Measurements from ENCODE around the gene AHCTF1.

AHCTF1 gene

GRCh38 chr1:246931549-246932365, at the start of gene AHCTF1:
AHCTF1 (minus strand) TSS chr1:246931948; CDS start chr1:246918370, 13,578 bp downstream.
- DNase-seq (ENCODE audit: low spot score), result peak; percentile 97

- no peak for DNase-seq (ENCODE audit: low spot score)
These were observed 47.0 kb upstream of the AHCTF1 start for GRCh38 chr1:246978785-246979184.

- DNase-seq (ENCODE audit: low spot score), result no peak
These were observed 46.5 kb upstream of the AHCTF1 start for GRCh38 chr1:246978281-246978680.

- no peak for DNase-seq (ENCODE audit: low spot score)
These were observed 40.2 kb upstream of the AHCTF1 start for GRCh38 chr1:246971969-246972368.

GRCh38 chr1:246971090-246971721, 39.5 kb upstream of the AHCTF1 start:
- DNase-seq (ENCODE audit: low spot score), result no peak

GRCh38 chr1:246969621-246970020, 37.9 kb upstream of the AHCTF1 start:
- DNase-seq (ENCODE audit: low spot score), result no peak

- DNase-seq (ENCODE audit: low spot score), result no peak
These were observed 34.8 kb upstream of the AHCTF1 start for GRCh38 chr1:246966502-246966901.

- no peak for DNase-seq (ENCODE audit: low spot score)
These were observed 28.4 kb upstream of the AHCTF1 start for GRCh38 chr1:246959944-246960693.

GRCh38 chr1:246954126-246954525, 22.4 kb upstream of the AHCTF1 start:
- DNase-seq (ENCODE audit: low spot score), result no peak

GRCh38 chr1:246951413-246951812, 19.7 kb upstream of the AHCTF1 start:
- no peak for DNase-seq (ENCODE audit: low spot score)

- no peak for DNase-seq (ENCODE audit: low spot score)
These were observed 18.2 kb upstream of the AHCTF1 start for GRCh38 chr1:246949956-246950355.

- DNase-seq (ENCODE audit: low spot score), result no peak
These were observed 15.5 kb upstream of the AHCTF1 start for GRCh38 chr1:246947255-246947654.

GRCh38 chr1:246946366-246946765, 14.6 kb upstream of the AHCTF1 start:
- no peak for DNase-seq (ENCODE audit: low spot score)

- no peak for DNase-seq (ENCODE audit: low spot score)
These were observed 3.0 kb upstream of the AHCTF1 start for GRCh38 chr1:246934765-246935164.

GRCh38 chr1:246933893-246934292, 2.1 kb upstream of the AHCTF1 start:
- no peak for DNase-seq (ENCODE audit: low spot score)

- no peak for DNase-seq (ENCODE audit: low spot score)
These were observed 585 bp upstream of the AHCTF1 start for GRCh38 chr1:246932366-246932700.

GRCh38 chr1:246930830-246931548, 759 bp downstream of the AHCTF1 start:
- DNase-seq (ENCODE audit: low spot score), result peak; percentile 59

GRCh38 chr1:246925997-246926626, 5.6 kb downstream of the AHCTF1 start:
- DNase-seq (ENCODE audit: low spot score), result no peak

- no peak for DNase-seq (ENCODE audit: low spot score)
These were observed 7.8 kb downstream of the AHCTF1 start for GRCh38 chr1:246923900-246924299.

- no peak for DNase-seq (ENCODE audit: low spot score)
These were observed 8.3 kb downstream of the AHCTF1 start for GRCh38 chr1:246923482-246923881.

- DNase-seq (ENCODE audit: low spot score), result no peak
These were observed 10.3 kb downstream of the AHCTF1 start for GRCh38 chr1:246921481-246921880.

- no peak for DNase-seq (ENCODE audit: low spot score)
These were observed 11.8 kb downstream of the AHCTF1 start for GRCh38 chr1:246919902-246920301.

Measured in SW480 (cell line).